GM19035 (cell line): Measurements from ENCODE around the gene TEDC1.

Experiments
- ATAC-seq: cut with Tn5 transposase; IDR thresholded peaks from one replicate; pipeline ENCODE4 v1.9.1; 2021; ENCODE audit not compliant: unreplicated experiment

TEDC1 gene

GRCh38 chr14:105473033-105473676 lies 17.9 kb upstream of the TEDC1 start:
- ATAC-seq, result no peak

GRCh38 chr14:105473677-105474482 lies 17.2 kb upstream of the TEDC1 start:
- ATAC-seq, result no peak

GRCh38 chr14:105474483-105475268 lies 16.4 kb upstream of the TEDC1 start, which contains the start of gene CRIP2:
Gene CRIP2, plus strand, starts transcription at chr14:105474821. Its CDS starts 42 bp downstream, at chr14:105474863.
- no peak for ATAC-seq

GRCh38 chr14:105475269-105476096 lies 15.6 kb upstream of the TEDC1 start:
- ATAC-seq, result no peak

- no peak for ATAC-seq
Observed at GRCh38 chr14:105476097-105476830, 14.8 kb upstream of the TEDC1 start.

GRCh38 chr14:105476831-105477659 lies 14.0 kb upstream of the TEDC1 start:
- no peak for ATAC-seq

GRCh38 chr14:105477660-105478397 lies 13.2 kb upstream of the TEDC1 start:
- ATAC-seq, result no peak

- ATAC-seq, result no peak
Observed at GRCh38 chr14:105478398-105479251, 12.4 kb upstream of the TEDC1 start.

GRCh38 chr14:105479431-105480158 lies 11.5 kb upstream of the TEDC1 start:
- ATAC-seq, result no peak

- no peak for ATAC-seq
Observed at GRCh38 chr14:105480199-105480746, 10.8 kb upstream of the TEDC1 start.

- ATAC-seq, result no peak
Observed at GRCh38 chr14:105480807-105481801, 9.9 kb upstream of the TEDC1 start.

- ATAC-seq, result peak; percentile 53
Observed at GRCh38 chr14:105481886-105482457, 9.1 kb upstream of the TEDC1 start.

GRCh38 chr14:105482486-105483110 lies 8.4 kb upstream of the TEDC1 start:
- no peak for ATAC-seq

- ATAC-seq, result no peak
Observed at GRCh38 chr14:105483300-105484068, 7.6 kb upstream of the TEDC1 start.
